Right cardiac atrium (tissue), 5 donors: Measurements from ENCODE around the gene ADGRG7. TPM values are rescaled to one million over a fixed set of nuclear protein-coding genes. Genes with fewer than 3 reads are reported as not detected.

ENCODE experiments used
- ATAC-seq, 2 donors: fragments of 200-7000 bp; cut with Tn5 transposase; one replicate each; pipeline versions ENCODE4 v1.8.0 to v1.9.1; 2020; ENCODE audit warnings: moderate library complexity in 2 of 2, mild to moderate bottlenecking in 1 of 2
- DNase-seq, 3 donors: peaks; one replicate each; pipeline ENCODE4 v3.0.0-alpha.2; 2020
- H3K27ac ChIP-seq: one replicate; pipeline ENCODE4 v1.5.1; 2013; ENCODE audit warnings: mild to moderate bottlenecking, low read length, control low read depth, moderate library complexity
- H3K27me3 ChIP-seq: one replicate; pipeline ENCODE4 v1.6.1; 2013; ENCODE audit not compliant: control insufficient read depth, insufficient read depth
- H3K4me1 ChIP-seq: one replicate; pipeline ENCODE4 v1.6.1; 2013; ENCODE audit warnings: low read length; ENCODE audit not compliant: control insufficient read depth, insufficient read depth
- H3K4me3 ChIP-seq: one replicate; pipeline ENCODE4 v1.5.1; 2013; ENCODE audit warnings: low read length, control low read depth
- H3K9me3 ChIP-seq: one replicate; pipeline ENCODE4 v1.6.1; 2013; ENCODE audit warnings: low read length; ENCODE audit not compliant: control insufficient read depth
- WGBS: extraction: QIAGEN DNeasy Blood & Tissue Kit; methylation state at CpG from one replicate; pipeline ENCODE4 v1.1.7; 2013; 5-methylcytosine and 5-hydroxymethylcytosine counted together
- intact Hi-C, 4 donors: fragments of 100-400 bp; cut with DNase I; formaldehyde crosslinking; loops; one replicate each; pipeline versions ENCODE4 v1.11.0 to v1.14.0; 2022 to 2023
- long read RNA-seq, 4 donors: library from polyadenylated mRNA; unstranded; transcript quantifications; one replicate each; pipeline ENCODE4 v2.0.0, GENCODE V29; 2020 to 2021
- polyA plus RNA-seq: library from polyadenylated mRNA; stranded (reverse); fragments of 200-250 nt; gene quantifications from one replicate; pipeline ENCODE4 v1.2.3, GENCODE V29; 2013
- total RNA-seq, 4 donors: library from RNA; stranded (reverse); fragmentation: NEBNext Ultra II Directional; extraction: Animal tissue kit (Norgen Biotek cat#: 25700); gene quantifications; one replicate each; pipeline ENCODE4 v1.2.1, GENCODE V29; 2021
- donor health status: healthy with polysubstance abuse.
- donor health status: DM: no; HTN: yes; CAD: no.
- donor health status: DM: no; HTN: no; CAD: no.
- donor health status: DM: no; HTN: yes; CAD: no; lungs with severe emphysema.
- donor health status: DM: yes; HTN: yes; CAD: no.

ADGRG7 gene, protein sequence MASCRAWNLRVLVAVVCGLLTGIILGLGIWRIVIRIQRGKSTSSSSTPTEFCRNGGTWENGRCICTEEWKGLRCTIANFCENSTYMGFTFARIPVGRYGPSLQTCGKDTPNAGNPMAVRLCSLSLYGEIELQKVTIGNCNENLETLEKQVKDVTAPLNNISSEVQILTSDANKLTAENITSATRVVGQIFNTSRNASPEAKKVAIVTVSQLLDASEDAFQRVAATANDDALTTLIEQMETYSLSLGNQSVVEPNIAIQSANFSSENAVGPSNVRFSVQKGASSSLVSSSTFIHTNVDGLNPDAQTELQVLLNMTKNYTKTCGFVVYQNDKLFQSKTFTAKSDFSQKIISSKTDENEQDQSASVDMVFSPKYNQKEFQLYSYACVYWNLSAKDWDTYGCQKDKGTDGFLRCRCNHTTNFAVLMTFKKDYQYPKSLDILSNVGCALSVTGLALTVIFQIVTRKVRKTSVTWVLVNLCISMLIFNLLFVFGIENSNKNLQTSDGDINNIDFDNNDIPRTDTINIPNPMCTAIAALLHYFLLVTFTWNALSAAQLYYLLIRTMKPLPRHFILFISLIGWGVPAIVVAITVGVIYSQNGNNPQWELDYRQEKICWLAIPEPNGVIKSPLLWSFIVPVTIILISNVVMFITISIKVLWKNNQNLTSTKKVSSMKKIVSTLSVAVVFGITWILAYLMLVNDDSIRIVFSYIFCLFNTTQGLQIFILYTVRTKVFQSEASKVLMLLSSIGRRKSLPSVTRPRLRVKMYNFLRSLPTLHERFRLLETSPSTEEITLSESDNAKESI
- total RNA-seq (not detected), polyA plus RNA-seq (not detected)
- long read RNA-seq, donor 1: 0 reads
- long read RNA-seq, donor 2: 0 reads
- long read RNA-seq, donor 3: 0 reads
- long read RNA-seq, donor 4: 0 reads

DNA sequence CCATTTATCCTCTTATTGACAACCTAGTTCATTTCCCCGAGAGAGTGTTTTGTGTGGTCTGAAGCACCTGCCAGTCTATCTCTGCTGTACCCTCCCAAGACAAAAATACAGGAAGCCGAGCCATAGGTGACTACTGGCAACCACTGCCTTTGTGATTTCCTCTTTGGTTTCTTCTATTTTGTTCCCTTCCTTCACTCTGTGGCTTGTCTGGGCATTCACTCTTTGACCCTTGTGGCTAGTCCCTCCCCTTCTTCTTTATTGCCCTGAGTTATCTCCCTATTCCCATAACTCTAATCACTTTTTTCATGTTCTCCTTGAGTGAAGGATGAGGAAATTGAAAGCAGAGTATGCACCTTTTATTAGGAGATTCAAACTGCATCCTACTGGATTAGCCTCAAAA lies at the start of gene ADGRG7:
Gene ADGRG7, plus strand, starts transcription at position 297 of the 400 bp plus-strand sequence. CDS start 256 bp downstream, outside the sequence.
- no peak for ATAC-seq
- DNase-seq: no peak
- H3K4me3 ChIP-seq: no peak within 1 kb of the TSS
- no peak within 1 kb of the TSS for H3K27ac ChIP-seq
- no peaks in the 10 kb centered on the region for H3K9me3 ChIP-seq
- H3K4me1 ChIP-seq: no peaks in the 10 kb centered on the region
- H3K27me3 ChIP-seq: no peaks in the 10 kb centered on the region
- WGBS: 55% methylated on average over 2 of the region's 2 CpGs
- intact Hi-C loops: no loop called here

DNA sequence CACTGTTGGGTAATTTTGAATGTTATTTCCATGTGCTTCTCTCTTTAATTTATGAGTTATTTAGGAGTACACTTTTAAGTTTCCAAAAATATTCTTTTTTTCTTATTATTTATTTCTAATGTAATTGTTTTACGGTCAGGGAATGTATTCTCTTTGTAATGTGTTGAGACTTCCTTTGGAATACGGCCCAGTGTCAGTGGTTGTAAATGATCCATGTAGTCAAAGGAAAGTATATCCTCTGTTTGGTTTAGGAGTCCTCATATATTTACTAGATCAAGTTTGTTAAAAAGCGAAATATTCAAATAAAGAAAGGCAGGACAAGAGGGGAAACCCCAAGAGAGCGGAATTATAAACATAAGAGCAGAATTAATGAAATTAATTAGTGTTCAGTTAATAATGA lies 49.0 kb upstream of the ADGRG7 start:
- Histone ChIP-seq H3K9me3 (no peaks in the 10 kb centered on the region), H3K27ac (no peak overlapping the region), H3K27me3 (no peaks in the 10 kb centered on the region), H3K4me3 (no peak overlapping the region), H3K4me1 (no peaks in the 10 kb centered on the region)
- no peak for DNase-seq
- WGBS: 80% methylated on average over 4 of the region's 4 CpGs
- no peak for ATAC-seq
- intact Hi-C loops: no loop called here

DNA sequence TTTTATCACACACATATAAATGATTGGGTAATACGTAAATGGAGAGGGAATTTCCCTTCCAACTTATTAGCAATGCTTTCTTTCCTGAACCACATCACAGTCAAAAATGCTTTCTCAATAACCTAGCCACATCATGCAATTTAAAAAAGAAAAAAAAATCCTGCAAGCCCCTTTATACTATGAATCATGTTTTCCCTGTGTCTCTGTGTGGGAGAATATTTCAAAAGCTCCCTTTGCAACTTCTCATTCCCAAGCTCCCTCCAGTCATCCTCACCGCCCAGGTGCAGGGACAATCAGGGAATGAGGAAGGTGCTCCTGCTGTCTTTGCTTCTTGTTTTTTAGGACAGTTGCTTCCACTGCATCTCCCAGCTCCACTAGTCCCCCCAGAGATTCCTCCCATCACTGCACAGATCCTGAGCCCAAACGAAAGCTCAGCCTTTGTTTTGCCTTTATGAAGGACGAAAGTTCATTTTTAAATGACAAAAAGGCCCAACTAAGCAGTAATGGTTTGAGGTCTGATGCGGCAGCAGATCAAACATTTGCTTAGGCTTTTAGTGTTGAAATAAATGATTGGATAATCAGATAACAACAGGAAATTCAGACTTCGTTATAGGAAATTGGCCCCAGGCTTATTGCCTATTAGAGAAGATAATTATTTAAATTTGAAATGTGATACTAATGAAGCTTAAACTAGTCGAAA lies 47.8 kb upstream of the ADGRG7 start:
- no peak overlapping the region for H3K27ac ChIP-seq
- DNase-seq (no peak), ATAC-seq (no peak)
- H3K4me3 ChIP-seq: no peak overlapping the region
- 78% methylated on average over 7 of the region's 7 CpGs for WGBS
- H3K4me1 ChIP-seq: no peaks in the 10 kb centered on the region
- no peaks in the 10 kb centered on the region for H3K9me3 ChIP-seq
- no peaks in the 10 kb centered on the region for H3K27me3 ChIP-seq
- intact Hi-C loops: no loop called here

DNA sequence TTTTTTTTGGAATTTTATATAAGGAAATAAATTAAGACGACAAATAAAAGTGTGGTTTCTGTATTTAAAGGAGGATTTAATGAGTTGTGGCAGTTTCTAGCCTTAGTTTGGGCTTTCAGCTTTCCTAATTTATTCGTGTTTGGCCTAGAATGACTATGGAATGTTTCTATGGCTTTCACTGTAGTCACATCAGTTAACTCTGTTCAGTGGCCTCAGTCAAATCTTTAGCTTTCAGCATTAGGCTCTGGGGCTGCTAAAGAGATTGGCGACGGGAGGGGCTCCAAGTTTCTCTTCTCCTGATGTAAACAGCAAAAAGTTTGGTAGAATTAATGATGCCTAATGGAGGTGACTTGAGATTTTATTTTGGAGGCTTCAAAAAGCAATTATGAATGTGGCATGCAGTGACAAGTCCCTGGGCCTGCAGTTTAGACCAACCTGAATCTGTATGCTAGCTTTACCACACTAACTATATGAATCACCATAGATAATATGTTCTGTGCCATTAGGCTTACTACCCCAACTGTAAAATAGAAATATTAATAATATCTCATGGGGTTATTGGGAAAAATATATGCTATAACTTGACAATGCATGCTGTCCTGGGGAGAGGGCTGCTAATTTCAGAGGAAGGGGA lies 47.1 kb upstream of the ADGRG7 start:
- WGBS: 89% methylated on average over 4 of the region's 4 CpGs
- Histone ChIP-seq H3K9me3 (no peaks in the 10 kb centered on the region), H3K4me1 (no peaks in the 10 kb centered on the region), H3K27me3 (no peaks in the 10 kb centered on the region), H3K27ac (no peak overlapping the region), H3K4me3 (no peak overlapping the region)
- intact Hi-C loops: no loop called here
- no peak for ATAC-seq
- no peak for DNase-seq

DNA sequence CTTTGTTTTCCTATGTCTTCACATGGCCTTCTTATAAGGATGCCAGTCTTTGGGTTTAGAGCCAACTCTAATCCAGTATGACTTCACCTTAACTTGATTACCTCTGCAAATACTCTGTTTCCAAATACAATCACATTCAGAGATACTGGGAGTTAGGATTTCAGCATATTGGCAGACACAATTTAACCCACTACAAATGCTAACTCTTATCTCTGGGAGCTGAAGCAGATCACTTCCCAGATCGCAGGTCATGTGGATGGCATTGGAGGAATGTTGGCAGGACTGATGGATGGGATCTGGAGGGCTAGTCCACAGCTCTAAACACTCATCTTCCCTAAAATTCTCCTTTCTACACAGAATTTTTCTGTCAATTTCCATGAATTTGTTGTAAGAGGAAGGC lies 46.2 kb upstream of the ADGRG7 start:
- Histone ChIP-seq H3K27me3 (no peaks in the 10 kb centered on the region), H3K27ac (no peak overlapping the region), H3K4me1 (no peaks in the 10 kb centered on the region), H3K4me3 (no peak overlapping the region), H3K9me3 (no peaks in the 10 kb centered on the region)
- intact Hi-C loops: no loop called here
- ATAC-seq (no peak), DNase-seq (no peak)
- WGBS: 46% methylated on average over 1 of the region's 1 CpG

DNA sequence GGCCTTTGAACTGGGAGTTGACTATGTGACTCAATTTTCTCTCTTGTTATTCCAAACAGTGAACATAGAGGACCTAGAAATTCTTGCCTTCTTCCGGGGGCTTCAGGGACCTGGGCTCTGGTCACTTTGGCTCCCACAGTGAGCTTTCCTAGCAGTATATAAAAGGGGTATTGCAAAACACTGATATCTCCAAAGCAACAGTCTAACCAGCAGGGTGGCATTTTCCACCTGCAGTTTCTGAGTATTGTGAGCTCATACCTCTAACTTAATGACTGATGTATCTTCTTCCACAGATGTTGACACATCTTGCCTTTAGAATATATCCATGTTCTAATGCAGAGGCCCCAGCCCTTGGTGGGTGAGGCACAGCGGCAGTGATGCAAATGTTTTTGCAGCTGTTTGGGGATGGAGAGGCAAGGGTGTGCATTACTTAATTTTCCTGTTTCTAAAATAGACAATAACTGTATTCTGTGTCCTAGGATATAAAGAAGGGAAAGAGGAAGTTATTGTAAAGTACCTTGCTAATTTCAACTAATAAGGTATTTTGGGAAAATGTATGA lies 45.7 kb upstream of the ADGRG7 start:
- Histone ChIP-seq H3K4me1 (no peaks in the 10 kb centered on the region), H3K9me3 (no peaks in the 10 kb centered on the region), H3K4me3 (no peak overlapping the region), H3K27ac (no peak overlapping the region), H3K27me3 (no peaks in the 10 kb centered on the region)
- DNase-seq: no peak
- 76% methylated on average over 2 of the region's 2 CpGs for WGBS
- intact Hi-C loops: no loop called here
- ATAC-seq: no peak

DNA sequence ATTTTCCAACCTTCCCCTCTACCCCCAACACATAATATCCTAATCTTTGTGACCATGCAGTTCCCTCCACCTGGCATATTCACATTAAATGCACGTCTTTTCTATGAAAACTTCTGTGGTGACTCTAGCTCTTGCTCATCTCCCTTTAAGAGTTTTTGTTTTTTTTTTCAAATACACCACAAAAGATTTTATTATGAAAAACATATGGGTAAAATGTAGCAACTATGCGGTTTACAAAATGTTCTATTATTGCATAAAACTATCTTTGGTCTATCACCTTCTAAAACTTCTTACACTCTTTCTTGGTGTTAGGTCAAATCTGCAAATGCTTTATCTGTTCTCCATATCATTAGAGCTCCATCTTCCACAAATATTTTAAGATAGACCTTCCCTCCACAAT lies 38.6 kb upstream of the ADGRG7 start:
- intact Hi-C loops: no loop called here
- H3K9me3 ChIP-seq: no peaks in the 10 kb centered on the region
- no peak overlapping the region for H3K4me3 ChIP-seq
- 92% methylated on average over 2 of the region's 2 CpGs for WGBS
- no peaks in the 10 kb centered on the region for H3K27me3 ChIP-seq
- DNase-seq (no peak), ATAC-seq (no peak)
- H3K4me1 ChIP-seq: no peaks in the 10 kb centered on the region
- no peak overlapping the region for H3K27ac ChIP-seq

DNA sequence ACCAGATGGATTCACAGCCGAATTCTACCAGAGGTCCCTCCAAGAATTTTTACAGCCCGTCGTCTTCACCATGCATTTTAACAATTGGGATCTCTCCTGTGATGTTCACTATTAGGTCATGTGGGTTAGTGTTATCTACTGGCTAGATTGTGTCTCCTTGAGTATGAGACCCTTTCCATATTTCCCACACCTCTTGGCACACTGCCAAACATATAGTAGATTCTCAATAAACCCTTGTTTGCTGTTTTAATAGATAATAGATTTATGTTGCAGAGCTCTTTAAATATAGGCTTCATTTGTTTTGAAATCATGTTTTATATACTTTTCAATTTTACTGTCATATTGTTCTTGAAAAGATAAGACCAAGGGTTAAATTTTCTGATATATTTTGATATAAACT lies 34.9 kb upstream of the ADGRG7 start:
- Histone ChIP-seq H3K27ac (no peak overlapping the region), H3K4me3 (no peak overlapping the region), H3K27me3 (no peaks in the 10 kb centered on the region), H3K9me3 (no peaks in the 10 kb centered on the region), H3K4me1 (no peaks in the 10 kb centered on the region)
- intact Hi-C loops: no loop called here
- DNase-seq (no peak), ATAC-seq (no peak)
- WGBS: 96% methylated on average over 3 of the region's 3 CpGs

DNA sequence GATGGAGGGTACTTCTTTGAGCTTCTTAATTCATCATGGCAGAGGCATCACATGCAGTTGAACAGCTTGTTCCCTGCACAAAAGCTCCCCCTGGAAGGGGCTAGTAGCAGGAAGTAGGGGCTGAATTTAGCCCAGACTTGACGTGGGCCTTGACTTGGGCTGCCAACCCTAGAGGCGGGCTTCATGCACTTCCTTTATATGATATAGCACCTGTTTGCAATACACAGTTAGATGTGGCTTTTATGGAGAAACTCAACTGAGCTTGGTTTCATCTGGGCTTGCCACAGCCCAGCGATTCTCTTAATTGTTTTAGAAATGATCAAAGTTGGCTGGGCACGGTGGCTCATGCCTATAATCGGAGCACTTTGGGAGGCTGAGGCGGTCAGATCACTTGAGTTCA lies 33.7 kb upstream of the ADGRG7 start:
- Histone ChIP-seq H3K9me3 (no peaks in the 10 kb centered on the region), H3K27me3 (no peaks in the 10 kb centered on the region), H3K27ac (no peak overlapping the region), H3K4me3 (no peak overlapping the region), H3K4me1 (no peaks in the 10 kb centered on the region)
- 96% methylated on average over 6 of the region's 6 CpGs for WGBS
- intact Hi-C loops: no loop called here
- no peak for DNase-seq
- ATAC-seq: no peak

DNA sequence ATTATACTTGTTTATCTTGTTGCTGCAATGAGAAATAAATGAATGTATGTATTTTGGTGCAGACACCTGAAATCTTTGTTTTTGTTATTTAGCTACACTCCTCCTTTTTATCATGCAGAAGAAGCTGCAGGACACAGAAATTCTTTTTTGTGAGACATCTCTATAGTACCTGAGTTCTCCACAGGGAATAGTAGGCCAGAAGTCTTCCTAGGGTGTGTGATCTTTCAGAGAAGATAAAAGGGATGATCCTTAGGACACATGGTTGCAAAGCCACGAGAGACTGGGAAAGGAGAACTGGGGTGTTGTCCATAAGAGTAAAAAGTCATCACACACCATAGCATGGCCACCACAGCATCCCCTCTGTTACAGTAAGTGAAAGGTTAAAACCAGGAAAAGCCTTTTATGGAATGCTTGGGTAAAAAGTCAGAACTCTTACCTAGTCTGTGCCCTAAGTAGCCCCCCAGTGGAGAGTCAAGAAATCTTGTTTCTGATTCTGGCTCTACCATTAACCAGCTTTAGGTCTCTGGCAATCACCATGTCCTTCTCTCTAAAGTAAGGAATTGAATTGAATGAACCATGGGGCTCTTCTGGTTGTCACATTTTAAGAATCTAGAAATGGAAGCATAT lies 31.9 kb upstream of the ADGRG7 start:
- no peak for ATAC-seq
- intact Hi-C loops: no loop called here

More for the DNA sequence above, 31.9 kb upstream of the ADGRG7 start:
- no peaks in the 10 kb centered on the region for H3K27me3 ChIP-seq
- H3K4me1 ChIP-seq: no peaks in the 10 kb centered on the region
- H3K9me3 ChIP-seq: no peaks in the 10 kb centered on the region
- WGBS: 66% methylated on average over 1 of the region's 1 CpG
- no peak overlapping the region for H3K4me3 ChIP-seq
- no peak for DNase-seq
- no peak overlapping the region for H3K27ac ChIP-seq
